Measurements from ENCODE around the gene MYO9B. TPM values are rescaled to one million over a fixed set of nuclear protein-coding genes. Genes with fewer than 3 reads are reported as not detected.
A peak's percentile ranks its signal among the peaks of the same experiment; 100 is the strongest.

Gene MYO9B
- total RNA-seq, 2 experiments from 2014 or later, result 73.1 to 78.6 TPM

- CTCF ChIA-PET, result interaction anchor here (0.5 to 0.6 kb wide), 2 partner anchors 242 to 297 kb away, joined by 3 read pairs; no protein-coding TSS in a partner anchor
- Mint-ChIP-seq H3K4me1 (ENCODE audit: low read depth) (no peaks in the 10 kb centered on the region), H3K4me3 (no peak overlapping the region), H3K36me3 (ENCODE audit: low read depth) (no peaks in the 10 kb centered on the region), H3K9me3 (no peaks in the 10 kb centered on the region), H3K27me3 (ENCODE audit: low read depth) (peaks cover 3% of the 10 kb centered on the region), H3K27ac (no peak overlapping the region)
- DNase-seq, result no peak
- intact Hi-C loops (cut with micrococcal nuclease), result no loop called here
Observed at GRCh38 chr19:17043744-17044143, 31.8 kb upstream of the MYO9B start.

DNA sequence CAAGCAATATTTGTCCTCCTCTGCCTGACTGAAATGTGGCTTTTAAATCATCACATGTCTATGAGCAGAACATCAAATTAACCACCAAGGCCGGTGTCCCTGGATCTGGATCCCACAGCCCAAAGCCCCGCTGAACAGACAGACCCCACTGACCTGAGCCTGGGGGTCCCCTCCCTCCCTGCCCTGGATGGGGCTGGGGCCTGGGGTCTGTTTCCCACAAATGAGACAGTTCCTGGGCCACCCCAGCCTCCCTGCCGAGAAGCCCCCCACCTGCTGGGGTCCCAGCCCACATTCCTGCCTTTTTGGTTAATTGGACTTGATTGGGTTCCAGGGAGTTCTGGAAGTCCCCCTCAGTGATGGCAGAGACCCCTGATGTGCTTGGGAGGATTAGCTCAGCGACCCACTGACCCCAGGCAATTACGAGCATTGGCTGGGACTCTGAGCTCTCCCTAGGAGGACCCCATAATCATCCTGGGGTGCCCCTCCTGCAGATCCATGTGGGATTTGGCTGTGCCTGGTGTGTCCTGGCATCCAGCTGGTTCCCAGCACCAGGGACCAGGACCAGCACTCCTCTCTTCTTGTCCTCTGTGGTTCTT is 29.6 kb upstream of the MYO9B start:
- H3K4me3 Mint-ChIP-seq, result no peak overlapping the region
- DNase-seq, result no peak

GRCh38 chr19:17048885-17049453 is 26.6 kb upstream of the MYO9B start:
- Mint-ChIP-seq H3K27me3 (ENCODE audit: low read depth) (no peaks in the 10 kb centered on the region), H3K4me1 (ENCODE audit: low read depth) (no peaks in the 10 kb centered on the region), H3K36me3 (ENCODE audit: low read depth) (peaks cover 23% of the 10 kb centered on the region), H3K4me3 (no peak overlapping the region), H3K9me3 (no peaks in the 10 kb centered on the region), H3K27ac (no peak overlapping the region)
- intact Hi-C loops (cut with micrococcal nuclease), result no loop called here
- CTCF ChIA-PET, result interaction anchor here (0.6 kb wide), 1 partner anchor 12 kb away, joined by 3 read pairs; no protein-coding TSS in a partner anchor
- DNase-seq, result no peak

More for the DNA sequence above, 29.6 kb upstream of the MYO9B start:
- intact Hi-C loops (cut with micrococcal nuclease), result no loop called here
- Mint-ChIP-seq H3K27ac (no peak overlapping the region), H3K36me3 (ENCODE audit: low read depth) (peaks cover 10% of the 10 kb centered on the region), H3K27me3 (ENCODE audit: low read depth) (no peaks in the 10 kb centered on the region), H3K4me1 (ENCODE audit: low read depth) (no peaks in the 10 kb centered on the region), H3K9me3 (no peaks in the 10 kb centered on the region)
- CTCF ChIA-PET, result no interaction called here

- Mint-ChIP-seq H3K27me3 (ENCODE audit: low read depth) (no peaks in the 10 kb centered on the region), H3K9me3 (no peaks in the 10 kb centered on the region), H3K4me3 (no peak overlapping the region), H3K27ac (no peak overlapping the region), H3K36me3 (ENCODE audit: low read depth) (peaks cover 25% of the 10 kb centered on the region), H3K4me1 (ENCODE audit: low read depth) (no peaks in the 10 kb centered on the region)
- CTCF ChIA-PET, result no interaction called here
- DNase-seq, result no peak
- intact Hi-C loops (cut with micrococcal nuclease), result loop anchor here (5.0 kb wide), 1 partner anchor 272 kb away; no protein-coding TSS in a partner anchor
Observed at GRCh38 chr19:17049711-17050280, 25.8 kb upstream of the MYO9B start.

GRCh38 chr19:17052439-17052838 is 23.1 kb upstream of the MYO9B start:
- peaks cover 33% of the 10 kb centered on the region for H3K36me3 Mint-ChIP-seq (ENCODE audit: low read depth)

DNA sequence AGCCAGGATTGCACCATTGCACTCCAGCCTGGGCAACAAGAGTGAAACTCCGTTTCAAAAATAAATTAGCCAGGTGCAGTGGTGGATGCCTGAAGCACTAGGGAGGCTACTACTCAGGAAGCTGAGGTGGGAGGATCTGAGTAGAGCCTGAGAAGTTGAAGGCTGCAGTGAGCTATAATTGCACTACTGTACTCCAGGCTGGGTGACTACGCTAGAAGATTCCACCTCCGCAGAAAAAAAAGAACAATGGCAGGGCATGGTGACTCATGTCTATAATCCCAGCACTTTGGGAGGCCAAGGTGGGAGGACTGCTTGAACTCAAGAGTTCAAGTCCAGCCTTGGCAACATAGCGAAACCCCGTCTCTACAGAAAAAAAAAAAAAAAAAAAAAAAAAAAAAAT is 20.8 kb upstream of the MYO9B start:
- no peak overlapping the region for H3K27ac Mint-ChIP-seq
- no peaks in the 10 kb centered on the region for H3K27me3 Mint-ChIP-seq (ENCODE audit: low read depth)
- H3K4me3 Mint-ChIP-seq, result no peak overlapping the region
- no peaks in the 10 kb centered on the region for H3K4me1 Mint-ChIP-seq (ENCODE audit: low read depth)
- CTCF ChIA-PET, result interaction anchor here (0.6 to 0.7 kb wide), 3 partner anchors 148 to 304 kb away, joined by 3 to 4 read pairs (median 3); no protein-coding TSS in a partner anchor
- no peaks in the 10 kb centered on the region for H3K9me3 Mint-ChIP-seq
- peaks cover 47% of the 10 kb centered on the region for H3K36me3 Mint-ChIP-seq (ENCODE audit: low read depth)
- no peak for DNase-seq
- intact Hi-C loops (cut with micrococcal nuclease), result loop anchor here (5.0 kb wide), 1 partner anchor 277 kb away; no protein-coding TSS in a partner anchor

More at GRCh38 chr19:17052439-17052838, 23.1 kb upstream of the MYO9B start:
- no peaks in the 10 kb centered on the region for H3K9me3 Mint-ChIP-seq
- no peaks in the 10 kb centered on the region for H3K4me1 Mint-ChIP-seq (ENCODE audit: low read depth)
- intact Hi-C loops (cut with micrococcal nuclease), result loop anchor here (5.0 kb wide), 1 partner anchor 275 kb away; no protein-coding TSS in a partner anchor
- no peak overlapping the region for H3K4me3 Mint-ChIP-seq
- H3K27ac Mint-ChIP-seq, result no peak overlapping the region
- DNase-seq, result peak; percentile 45
- H3K27me3 Mint-ChIP-seq (ENCODE audit: low read depth), result no peaks in the 10 kb centered on the region
- CTCF ChIA-PET, result interaction anchor here (0.6 to 1.4 kb wide), 7 partner anchors 13 to 339 kb away, joined by 3 to 5 read pairs (median 3); no protein-coding TSS in a partner anchor

DNA sequence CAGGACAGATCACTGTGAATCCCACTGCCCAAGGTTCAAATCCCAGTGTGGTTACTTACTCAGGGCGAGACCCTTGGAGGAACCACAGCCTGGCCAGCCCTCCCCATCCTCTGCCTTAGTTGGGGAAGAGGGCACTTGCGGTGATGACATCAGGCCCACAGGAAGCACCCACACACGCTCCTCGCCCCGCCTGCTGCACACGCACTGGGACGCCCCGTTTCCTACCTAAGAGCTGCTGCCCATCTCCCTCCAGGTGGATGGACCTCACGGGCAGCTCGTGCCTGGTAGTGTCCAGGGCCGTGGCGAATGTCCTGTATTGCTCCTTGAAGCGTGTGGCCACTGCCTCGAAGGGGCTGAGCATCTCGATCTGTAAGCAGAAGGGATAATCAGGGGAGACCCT is 19.9 kb upstream of the MYO9B start:
- CTCF ChIA-PET, result no interaction called here
- Mint-ChIP-seq H3K36me3 (ENCODE audit: low read depth) (peaks cover 43% of the 10 kb centered on the region), H3K4me1 (ENCODE audit: low read depth) (no peaks in the 10 kb centered on the region), H3K4me3 (no peak overlapping the region), H3K9me3 (no peaks in the 10 kb centered on the region), H3K27me3 (ENCODE audit: low read depth) (no peaks in the 10 kb centered on the region), H3K27ac (no peak overlapping the region)
- DNase-seq, result no peak
- intact Hi-C loops (cut with micrococcal nuclease), result no loop called here

DNA sequence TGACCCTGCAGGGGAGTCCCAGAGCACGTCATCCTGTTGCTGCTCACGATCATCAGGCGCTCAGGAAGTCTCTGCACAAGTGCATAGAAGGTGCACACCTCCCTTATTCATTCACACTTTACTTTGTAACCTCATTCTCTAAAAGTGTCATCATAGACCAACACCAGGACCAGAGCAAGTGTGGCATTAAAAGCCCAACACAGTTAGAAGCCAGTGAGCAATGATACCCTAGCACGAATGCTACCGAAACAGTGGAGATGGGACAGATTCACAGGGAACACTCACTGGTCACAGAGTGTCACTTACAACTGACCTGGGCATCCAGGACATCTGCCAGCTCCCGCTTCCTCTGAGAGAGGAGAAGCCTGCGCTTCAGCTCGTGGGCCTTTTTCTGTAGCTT is 17.3 kb upstream of the MYO9B start:
- CTCF ChIA-PET, result no interaction called here
- no peak overlapping the region for H3K4me3 Mint-ChIP-seq
- H3K4me1 Mint-ChIP-seq (ENCODE audit: low read depth), result peaks cover 5% of the 10 kb centered on the region
- peaks cover 41% of the 10 kb centered on the region for H3K36me3 Mint-ChIP-seq (ENCODE audit: low read depth)
- intact Hi-C loops (cut with micrococcal nuclease), result no loop called here
- no peaks in the 10 kb centered on the region for H3K27me3 Mint-ChIP-seq (ENCODE audit: low read depth)
- DNase-seq, result no peak
- no peaks in the 10 kb centered on the region for H3K9me3 Mint-ChIP-seq
- H3K27ac Mint-ChIP-seq, result no peak overlapping the region

- Mint-ChIP-seq H3K36me3 (ENCODE audit: low read depth) (peaks cover 50% of the 10 kb centered on the region), H3K4me3 (no peak overlapping the region), H3K27me3 (ENCODE audit: low read depth) (no peaks in the 10 kb centered on the region), H3K9me3 (no peaks in the 10 kb centered on the region), H3K4me1 (ENCODE audit: low read depth) (peaks cover 27% of the 10 kb centered on the region), H3K27ac (no peak overlapping the region)
- intact Hi-C loops (cut with micrococcal nuclease), result no loop called here
- no peak for DNase-seq
- CTCF ChIA-PET, result interaction anchor here (0.6 kb wide), 1 partner anchor 12 kb away, joined by 3 read pairs; no protein-coding TSS in a partner anchor
Observed at GRCh38 chr19:17060802-17061201, 14.8 kb upstream of the MYO9B start.

DNA sequence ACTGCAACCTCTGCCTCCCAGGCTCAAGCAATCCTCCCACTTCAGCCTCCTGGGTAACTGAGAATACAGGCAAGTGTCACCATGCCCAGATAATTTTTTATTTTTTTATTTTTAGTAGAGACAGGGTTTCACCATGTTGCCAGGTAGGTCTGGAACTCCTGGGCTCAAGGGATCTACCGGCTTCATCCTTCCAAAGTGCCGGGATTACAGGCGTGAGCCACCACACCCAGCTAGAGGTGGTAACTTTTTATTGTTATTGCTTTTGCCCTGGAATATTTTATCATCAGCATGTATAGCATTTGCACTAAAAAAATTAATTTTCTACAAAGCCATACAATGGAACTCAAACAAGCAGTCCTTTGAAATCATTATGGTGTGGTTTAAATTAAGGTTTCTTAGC is 14.4 kb upstream of the MYO9B start:
- H3K36me3 Mint-ChIP-seq (ENCODE audit: low read depth), result peaks cover 49% of the 10 kb centered on the region
- intact Hi-C loops (cut with micrococcal nuclease), result no loop called here
- no peaks in the 10 kb centered on the region for H3K9me3 Mint-ChIP-seq
- DNase-seq, result no peak
- no peak overlapping the region for H3K27ac Mint-ChIP-seq
- H3K4me3 Mint-ChIP-seq, result no peak overlapping the region
- peaks cover 31% of the 10 kb centered on the region for H3K4me1 Mint-ChIP-seq (ENCODE audit: low read depth)
- no peaks in the 10 kb centered on the region for H3K27me3 Mint-ChIP-seq (ENCODE audit: low read depth)
- CTCF ChIA-PET, result interaction anchor here (0.6 kb wide), 1 partner anchor 13 kb away, joined by 3 read pairs; no protein-coding TSS in a partner anchor

DNA sequence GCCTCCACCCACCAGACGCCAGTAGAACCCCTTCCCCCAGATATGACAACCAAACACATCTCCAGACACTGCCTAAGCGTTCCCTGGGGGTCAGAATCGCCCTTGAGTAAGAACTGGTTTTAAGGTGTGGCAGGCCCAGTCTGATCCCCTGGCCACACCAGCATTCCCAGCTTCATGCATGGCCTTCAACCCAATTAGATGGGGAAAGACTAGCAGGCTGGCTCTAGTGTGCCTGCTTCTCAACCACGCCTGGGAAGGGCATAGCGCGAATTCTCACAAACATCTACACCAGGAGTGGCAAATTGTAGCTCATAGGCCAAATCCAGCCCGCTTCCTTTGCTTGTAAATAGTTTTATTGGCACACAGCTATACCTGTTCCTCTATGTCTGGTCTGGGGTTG is 13.9 kb upstream of the MYO9B start:
- peaks cover 51% of the 10 kb centered on the region for H3K36me3 Mint-ChIP-seq (ENCODE audit: low read depth)
- no peak overlapping the region for H3K27ac Mint-ChIP-seq
- intact Hi-C loops (cut with micrococcal nuclease), result no loop called here
- H3K4me3 Mint-ChIP-seq, result no peak overlapping the region
- H3K9me3 Mint-ChIP-seq, result no peaks in the 10 kb centered on the region
- DNase-seq, result no peak
- CTCF ChIA-PET, result no interaction called here
- peaks cover 36% of the 10 kb centered on the region for H3K4me1 Mint-ChIP-seq (ENCODE audit: low read depth)
- H3K27me3 Mint-ChIP-seq (ENCODE audit: low read depth), result no peaks in the 10 kb centered on the region

- no peaks in the 10 kb centered on the region for H3K9me3 Mint-ChIP-seq
- CTCF ChIA-PET, result interaction anchor here (0.7 kb wide), 1 partner anchor 192 kb away, joined by 3 read pairs; no protein-coding TSS in a partner anchor
- H3K27ac Mint-ChIP-seq, result no peak overlapping the region
- peaks cover 52% of the 10 kb centered on the region for H3K36me3 Mint-ChIP-seq (ENCODE audit: low read depth)
- intact Hi-C loops (cut with micrococcal nuclease), result no loop called here
- no peak for DNase-seq
- no peak overlapping the region for H3K4me3 Mint-ChIP-seq
- H3K27me3 Mint-ChIP-seq (ENCODE audit: low read depth), result no peaks in the 10 kb centered on the region
- peaks cover 42% of the 10 kb centered on the region for H3K4me1 Mint-ChIP-seq (ENCODE audit: low read depth)
Observed at GRCh38 chr19:17063428-17063827, 12.1 kb upstream of the MYO9B start.
